Measurements from ENCODE around the gene ELAC2. TPM values are rescaled to one million over a fixed set of nuclear protein-coding genes. Genes with fewer than 3 reads are reported as not detected.

ELAC2 gene
- polyA plus RNA-seq, 3 donors, result 67.3 to 82.1 (median 80.7) TPM

- no peak for DNase-seq
Measured at GRCh38 chr17:12959441-12959840, 58.4 kb downstream of the ELAC2 start.

DNA sequence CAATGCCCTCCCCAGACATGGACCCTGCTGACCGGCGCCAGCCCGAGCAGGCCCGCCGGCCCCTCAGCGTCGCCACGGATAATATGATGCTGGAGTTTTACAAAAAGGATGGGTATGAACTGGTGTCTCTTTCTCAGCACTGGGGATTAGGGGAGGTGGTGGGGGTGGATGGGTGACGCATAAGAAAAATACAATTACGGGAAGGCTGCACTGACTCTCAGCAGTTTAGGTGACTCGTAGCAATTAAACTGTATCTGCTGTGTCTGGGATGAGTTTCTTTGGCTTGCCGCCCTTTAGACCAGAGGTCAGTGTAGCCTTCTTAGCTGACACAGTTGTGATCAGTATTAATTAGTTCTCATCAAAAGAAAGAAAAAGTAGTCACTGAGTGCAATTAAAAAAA is 59.0 kb downstream of the ELAC2 start:
- DNase-seq, result no peak

DNA sequence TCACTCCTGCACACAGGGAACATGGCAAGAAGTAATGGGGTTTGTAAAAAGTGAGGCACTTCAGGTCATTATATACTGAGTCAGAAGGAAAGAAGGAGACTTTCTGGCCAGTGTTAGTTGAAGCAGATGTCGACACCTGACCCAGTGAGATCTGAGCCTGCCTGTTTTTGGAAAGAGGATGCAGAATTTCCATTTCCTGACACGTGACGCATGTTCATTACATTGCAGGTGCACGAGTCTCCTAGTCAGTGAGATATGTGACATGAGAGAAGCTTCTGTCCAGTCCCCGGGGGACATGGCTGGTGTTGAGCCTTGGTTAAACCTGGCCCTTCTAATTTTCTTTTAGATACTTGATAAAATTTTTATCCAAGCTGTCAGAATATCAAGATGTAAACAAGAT is 62.3 kb downstream of the ELAC2 start:
- no peak for DNase-seq

- DNase-seq, result no peak
Measured at GRCh38 chr17:12953156-12953555, 64.7 kb downstream of the ELAC2 start.

- DNase-seq, result no peak
Measured at GRCh38 chr17:12952012-12952411, 65.8 kb downstream of the ELAC2 start.

DNA sequence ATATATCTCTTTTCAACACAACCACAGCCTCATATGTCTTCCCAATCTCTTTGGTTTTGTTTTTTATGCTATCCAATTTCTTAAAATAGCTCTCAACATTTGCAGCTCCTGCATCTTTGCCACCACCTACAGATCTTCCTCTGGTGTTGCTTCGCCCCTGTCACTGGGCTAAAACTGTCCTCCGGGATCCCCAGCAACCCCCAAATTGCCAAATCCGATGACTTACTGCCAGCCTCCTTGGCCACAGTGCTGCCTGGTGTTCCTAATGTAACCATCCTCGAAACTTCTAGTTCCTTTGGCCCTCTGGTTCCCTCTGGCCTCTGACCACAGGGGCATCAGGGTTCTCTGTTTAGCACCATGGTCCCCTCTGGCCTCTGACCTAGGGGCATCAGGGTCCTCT is 70.8 kb downstream of the ELAC2 start:
- DNase-seq, result no peak

Other genes starting within 250 kb of the ELAC2 start
- 1 to 10 TPM; 6.6 to 9.7 (median 9.0) TPM for gene ARHGAP44, start 228.5 kb downstream of the ELAC2 start, polyA plus RNA-seq (ENCODE audit: insufficient read length in 3 of 3)